ENCODE data around the gene BRSK1.

Gene BRSK1

GRCh38 chr19:55350620-55351315 lies 67.0 kb downstream of the BRSK1 start:
- FAIRE-seq = no peak
- DNase-seq (ENCODE audit: insufficient read length, low spot score) = no peak

GRCh38 chr19:55352040-55352439 lies 68.2 kb downstream of the BRSK1 start:
- FAIRE-seq (no peak), DNase-seq (ENCODE audit: insufficient read length, low spot score) (no peak)

GRCh38 chr19:55352549-55353145 lies 68.8 kb downstream of the BRSK1 start:
- no peak for DNase-seq (ENCODE audit: insufficient read length, low spot score)
- no peak for FAIRE-seq

GRCh38 chr19:55353356-55353802 lies 69.6 kb downstream of the BRSK1 start:
- DNase-seq (ENCODE audit: insufficient read length, low spot score) = no peak
- FAIRE-seq = peak; percentile 44

- FAIRE-seq (peak; percentile 90), DNase-seq (ENCODE audit: insufficient read length, low spot score) (peak; percentile 70)
Observed at GRCh38 chr19:55353803-55354697, 70.3 kb downstream of the BRSK1 start.

- DNase-seq (ENCODE audit: insufficient read length, low spot score) (no peak), FAIRE-seq (no peak)
Observed at GRCh38 chr19:55354698-55355212, 71.0 kb downstream of the BRSK1 start, which contains the start of gene COX6B2. TSS of gene COX6B2 (minus strand) at chr19:55354719. CDS start at chr19:55354521, 198 bp downstream.

- FAIRE-seq (no peak), DNase-seq (ENCODE audit: insufficient read length, low spot score) (no peak)
Observed at GRCh38 chr19:55355213-55355821, 71.5 kb downstream of the BRSK1 start.

- FAIRE-seq (no peak), DNase-seq (ENCODE audit: insufficient read length, low spot score) (no peak)
Observed at GRCh38 chr19:55358493-55358892, 74.7 kb downstream of the BRSK1 start.

- FAIRE-seq = no peak
- no peak for DNase-seq (ENCODE audit: insufficient read length, low spot score)
Observed at GRCh38 chr19:55358943-55359908, 75.4 kb downstream of the BRSK1 start.

GRCh38 chr19:55360902-55361301 lies 77.1 kb downstream of the BRSK1 start:
- no peak for DNase-seq (ENCODE audit: insufficient read length, low spot score)
- FAIRE-seq = no peak
